ENCODE results near the gene KCNK1.
"Not testable (repeated sequence)": the region's sequence is repeated elsewhere in the genome, so short reads cannot be mapped to it uniquely, and the experiment has no call there.

KCNK1 gene

DNA sequence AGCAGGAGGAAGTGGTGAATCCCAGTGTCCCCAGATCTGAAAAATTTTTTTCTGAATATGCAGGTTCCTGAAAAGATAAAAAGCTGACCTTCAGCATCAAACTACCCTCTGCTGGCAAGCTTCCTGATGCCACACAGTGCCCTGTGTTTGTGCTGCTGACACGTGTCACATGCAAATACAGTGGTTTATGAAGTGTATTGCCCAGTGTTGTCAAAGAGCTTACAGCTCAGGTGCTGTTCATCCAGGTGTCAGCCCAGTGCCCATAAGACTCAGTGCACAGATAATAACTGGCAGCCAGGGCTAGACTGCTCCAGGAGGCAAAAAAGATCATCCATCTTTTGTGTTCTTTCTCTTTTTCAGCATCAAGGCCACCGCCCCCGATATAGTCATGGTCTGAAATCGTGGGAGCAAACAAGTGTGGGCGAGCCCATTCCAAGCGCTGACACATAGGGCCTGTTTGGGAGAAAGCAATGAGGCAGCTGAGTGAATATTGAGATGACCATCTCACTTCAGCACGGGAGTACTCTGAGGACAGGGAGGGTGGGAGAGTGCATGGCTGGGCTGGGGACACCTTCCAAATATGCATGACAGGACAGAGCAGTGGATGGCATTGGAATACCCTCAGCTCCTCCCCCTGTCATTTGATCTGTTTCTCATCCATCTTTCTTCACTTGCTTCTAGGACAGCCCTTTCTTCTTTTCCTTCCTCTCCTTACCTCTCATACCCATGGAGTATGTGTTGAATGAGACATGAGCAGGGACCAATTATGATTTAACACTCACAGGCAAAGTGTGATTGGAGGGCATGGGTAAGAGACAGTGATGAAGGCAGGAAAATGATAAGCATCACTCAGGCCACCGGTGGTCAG lies 6.4 kb upstream of the KCNK1 start:
- no peak for DNase-seq (ENCODE audit: low read depth)

DNA sequence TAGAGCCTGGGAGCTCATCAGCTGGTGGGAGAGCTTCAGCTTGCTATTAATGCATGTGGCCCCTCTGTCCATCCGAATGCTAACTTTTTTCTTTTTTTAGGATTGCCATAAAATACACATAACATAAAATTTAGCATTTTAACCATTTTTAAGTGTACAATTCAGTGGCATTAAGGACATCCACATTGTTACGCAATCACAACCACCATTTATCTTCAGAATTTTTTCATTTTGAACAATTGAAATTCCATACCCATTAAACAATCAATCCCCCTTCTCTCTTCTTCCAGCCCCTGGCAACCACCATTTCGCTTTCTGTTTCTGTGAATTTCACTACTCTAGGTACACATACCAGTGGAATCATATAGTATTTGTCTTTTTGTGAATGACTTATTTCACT lies 4.9 kb upstream of the KCNK1 start:
- DNase-seq (ENCODE audit: low read depth): no peak

DNA sequence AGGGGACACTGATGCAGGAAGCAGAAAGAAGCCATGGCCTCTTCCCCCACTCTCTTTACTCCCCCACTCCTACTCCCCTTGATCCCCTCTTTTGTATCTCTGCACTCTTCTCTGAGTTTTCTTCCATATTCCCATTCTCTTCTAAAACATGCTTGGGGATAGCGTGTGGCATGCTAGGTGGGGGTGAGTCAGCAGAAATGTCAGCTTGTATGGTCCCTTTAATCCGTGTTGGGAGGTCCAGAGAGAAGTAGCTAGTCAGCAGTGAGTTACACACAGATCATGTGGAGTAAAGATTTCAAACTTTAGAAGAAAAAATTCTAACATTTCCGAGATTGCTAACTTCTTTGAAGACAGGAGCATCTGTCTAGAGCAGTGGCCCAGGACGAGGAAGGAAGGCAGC lies 4.0 kb upstream of the KCNK1 start:
- no peak for DNase-seq (ENCODE audit: low read depth)

- no peak for DNase-seq (ENCODE audit: low read depth)
Measured at GRCh38 chr1:233610628-233611027, 3.3 kb upstream of the KCNK1 start.

DNA sequence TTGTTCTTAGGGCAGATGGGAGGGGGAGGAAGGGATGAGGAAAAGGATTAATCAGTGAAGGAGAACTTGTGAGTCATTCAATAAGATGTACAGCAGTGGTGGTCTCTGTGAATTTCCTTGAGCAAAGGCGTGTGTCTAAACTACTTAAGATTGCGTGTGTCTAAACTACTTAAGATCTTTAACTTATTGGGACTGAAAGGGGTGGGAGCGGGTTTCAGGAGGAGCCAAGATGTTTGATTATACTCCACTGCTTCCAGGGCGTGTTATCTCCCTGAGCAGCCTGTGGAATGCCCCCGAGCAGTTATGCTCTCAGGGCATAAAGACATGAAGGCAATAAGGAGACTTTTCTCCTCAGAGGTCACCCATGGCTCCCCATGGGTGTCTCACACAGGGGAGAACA lies 2.5 kb upstream of the KCNK1 start:
- DNase-seq (ENCODE audit: low read depth): not testable (repeated sequence)

DNA sequence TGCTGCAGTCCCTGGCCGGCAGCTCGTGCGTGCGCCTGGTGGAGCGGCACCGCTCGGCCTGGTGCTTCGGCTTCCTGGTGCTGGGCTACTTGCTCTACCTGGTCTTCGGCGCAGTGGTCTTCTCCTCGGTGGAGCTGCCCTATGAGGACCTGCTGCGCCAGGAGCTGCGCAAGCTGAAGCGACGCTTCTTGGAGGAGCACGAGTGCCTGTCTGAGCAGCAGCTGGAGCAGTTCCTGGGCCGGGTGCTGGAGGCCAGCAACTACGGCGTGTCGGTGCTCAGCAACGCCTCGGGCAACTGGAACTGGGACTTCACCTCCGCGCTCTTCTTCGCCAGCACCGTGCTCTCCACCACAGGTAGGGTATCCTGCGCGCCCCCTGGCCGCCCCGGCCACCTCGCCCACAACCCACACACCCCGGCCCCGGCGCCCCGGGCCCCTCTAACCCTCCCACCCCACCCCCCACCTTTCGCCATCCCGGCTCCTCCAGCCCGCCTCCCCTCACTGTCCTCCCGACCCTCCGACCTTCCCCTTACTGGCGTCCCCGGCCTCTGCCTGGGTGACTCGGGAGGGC lies 352 bp downstream of the KCNK1 start:
- no peak for DNase-seq (ENCODE audit: low read depth)

- no peak for DNase-seq (ENCODE audit: low read depth)
Measured at GRCh38 chr1:233614743-233615521, 1.0 kb downstream of the KCNK1 start.

DNA sequence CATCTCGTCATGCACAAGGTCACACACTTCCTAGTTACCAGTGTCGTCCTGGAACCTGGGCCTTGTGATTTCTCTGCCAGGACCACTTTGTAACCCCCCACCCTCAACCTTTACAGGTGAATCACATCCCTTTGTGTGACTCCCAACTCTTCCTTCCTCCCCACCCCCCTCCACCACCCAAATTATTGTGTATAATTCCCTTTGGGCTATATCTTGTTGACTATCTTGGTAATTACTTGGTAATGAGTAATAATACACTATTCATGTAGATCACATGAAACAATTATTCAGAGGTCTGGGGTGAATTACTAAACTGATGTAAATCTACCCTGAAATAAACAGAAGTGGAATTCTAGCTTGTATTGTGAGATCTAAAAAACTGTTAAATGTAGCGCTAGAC lies 1.7 kb downstream of the KCNK1 start:
- DNase-seq (ENCODE audit: low read depth): no peak

DNA sequence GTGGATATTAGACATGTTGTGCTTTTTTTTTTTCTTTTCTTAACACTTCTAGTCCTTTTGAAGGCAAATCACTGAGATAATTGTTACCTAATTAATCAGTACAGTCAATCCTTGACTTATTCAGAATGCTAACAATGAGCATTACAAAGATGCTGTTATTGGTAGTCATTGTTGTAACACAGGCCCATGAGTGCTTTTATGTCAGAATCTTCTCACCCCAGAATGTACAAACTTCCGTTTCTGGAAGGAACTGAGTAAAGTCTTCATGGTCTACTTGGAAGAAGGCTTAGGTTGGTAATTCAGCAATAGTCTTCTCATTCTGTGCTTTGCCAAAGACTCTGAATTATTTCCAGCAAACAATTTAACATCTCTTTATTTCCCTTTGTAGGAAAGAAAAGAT lies 3.1 kb downstream of the KCNK1 start:
- DNase-seq (ENCODE audit: low read depth): no peak

- DNase-seq (ENCODE audit: low read depth): not testable (repeated sequence)
Measured at GRCh38 chr1:233619414-233619813, 5.5 kb downstream of the KCNK1 start.

GRCh38 chr1:233620065-233620464 lies 6.2 kb downstream of the KCNK1 start:
- DNase-seq (ENCODE audit: low read depth): no peak

- DNase-seq (ENCODE audit: low read depth): no peak
Measured at GRCh38 chr1:233621923-233622322, 8.0 kb downstream of the KCNK1 start.

- no peak for DNase-seq (ENCODE audit: low read depth)
Measured at GRCh38 chr1:233624289-233624688, 10.4 kb downstream of the KCNK1 start.

- DNase-seq (ENCODE audit: low read depth): no peak
Measured at GRCh38 chr1:233625087-233625486, 11.2 kb downstream of the KCNK1 start.

DNA sequence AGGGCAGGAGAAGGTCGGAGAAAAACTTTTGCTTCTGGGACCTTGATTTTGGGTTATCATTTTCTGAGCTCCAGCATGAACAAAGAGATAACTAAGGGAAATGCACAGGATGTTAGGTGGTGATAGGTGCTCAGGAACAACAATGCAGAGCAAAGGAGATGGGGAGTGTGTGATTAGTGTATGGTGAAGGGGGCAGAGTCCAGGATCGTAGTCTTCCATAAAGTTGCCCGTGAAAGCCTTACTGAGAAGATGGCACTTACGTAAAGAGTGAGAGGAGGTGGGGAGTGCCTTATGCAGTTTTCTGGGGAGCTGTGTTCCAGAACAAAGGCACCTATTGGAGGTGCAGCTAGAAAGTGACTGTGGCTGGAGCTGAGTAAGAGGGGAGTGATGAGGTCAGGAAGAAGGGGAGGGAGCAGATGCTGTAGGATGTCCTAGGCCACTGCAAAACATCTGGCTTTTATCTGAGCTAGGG lies 11.6 kb downstream of the KCNK1 start:
- no peak for DNase-seq (ENCODE audit: low read depth)

DNA sequence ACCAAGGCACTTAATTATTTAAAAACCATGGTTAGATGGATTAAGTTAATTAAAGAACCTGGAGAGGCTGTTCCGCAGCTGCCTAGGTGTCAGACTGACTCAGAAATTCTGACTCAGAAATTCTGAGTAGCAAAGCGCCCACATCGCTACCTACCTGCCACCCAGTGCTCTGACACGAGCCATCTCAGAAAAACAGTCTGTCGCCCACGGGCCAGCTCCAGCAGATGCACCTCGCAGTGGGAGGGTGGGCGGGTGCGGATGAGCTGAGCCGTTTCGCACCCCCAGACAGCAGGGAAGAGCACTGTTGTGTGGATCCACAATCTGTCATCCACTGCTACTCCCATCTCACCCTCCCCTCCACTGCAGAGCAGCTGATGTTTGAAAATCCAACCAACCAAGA lies 13.5 kb downstream of the KCNK1 start:
- no peak for DNase-seq (ENCODE audit: low read depth)

DNA sequence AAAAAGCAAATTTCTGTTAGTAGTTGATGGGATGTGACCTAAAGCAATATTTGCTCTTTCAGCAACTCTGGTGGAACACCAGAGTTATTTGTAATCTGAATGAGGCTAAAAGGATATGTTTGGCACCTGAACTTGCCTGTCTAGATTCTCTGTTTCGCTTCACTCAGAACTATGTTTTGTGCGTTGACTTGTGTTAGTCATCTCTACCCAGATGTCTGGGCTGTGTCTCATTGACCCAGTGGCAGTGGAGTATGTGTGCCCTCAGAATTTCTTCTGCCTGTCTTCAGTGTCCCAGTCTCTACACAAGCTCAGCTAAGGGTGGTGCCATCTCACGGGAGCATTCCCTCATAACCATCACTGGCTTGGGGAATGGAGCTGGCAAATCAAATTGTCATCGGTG lies 13.9 kb downstream of the KCNK1 start:
- DNase-seq (ENCODE audit: low read depth): no peak

GRCh38 chr1:233629305-233629935 lies 15.5 kb downstream of the KCNK1 start:
- no peak for DNase-seq (ENCODE audit: low read depth)

GRCh38 chr1:233631810-233632405 lies 18.0 kb downstream of the KCNK1 start:
- DNase-seq (ENCODE audit: low read depth): no peak

GRCh38 chr1:233632436-233632835 lies 18.5 kb downstream of the KCNK1 start:
- no peak for DNase-seq (ENCODE audit: low read depth)

DNA sequence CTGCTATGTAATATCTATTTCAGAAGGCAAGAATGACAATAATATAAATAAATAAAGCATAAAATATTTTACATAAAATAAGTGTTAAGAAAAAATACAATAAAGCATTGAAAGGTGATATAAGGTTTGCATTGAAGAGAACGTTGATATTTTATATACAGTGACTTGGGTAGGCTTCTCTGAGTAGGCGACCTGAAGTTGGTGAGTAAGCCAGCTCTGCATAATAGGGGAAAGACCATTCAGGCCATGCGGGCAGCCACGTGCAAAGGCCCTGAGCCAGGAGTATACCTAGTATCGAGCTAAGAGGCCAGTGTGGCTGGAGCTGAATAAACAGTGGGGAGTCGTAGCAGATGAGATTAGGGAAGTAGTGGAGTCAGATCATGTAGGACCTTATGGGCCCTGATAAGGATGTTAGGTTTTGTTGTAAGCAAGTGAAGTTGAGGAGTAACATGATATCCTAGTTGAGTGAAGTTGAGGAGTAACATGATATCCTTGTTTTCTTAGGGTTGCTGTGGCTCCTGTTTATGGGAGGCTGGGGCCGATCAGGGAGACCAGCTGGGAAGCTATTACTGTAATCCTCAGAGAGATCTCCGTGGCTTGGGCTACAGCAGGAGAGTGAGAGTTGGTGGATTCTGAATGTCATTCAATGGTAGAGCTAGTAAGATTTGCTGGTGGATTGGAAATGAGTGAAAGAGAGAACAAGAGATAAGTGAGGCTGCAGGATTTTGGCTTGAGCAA lies 22.0 kb downstream of the KCNK1 start:
- DNase-seq (ENCODE audit: low read depth): no peak

Measured in GM04504 (cell line).